GM19328 (cell line): ENCODE data around the gene DCDC2C.

Experiments used
- ATAC-seq: cut with Tn5 transposase; IDR thresholded peaks from one replicate; pipeline ENCODE4 v1.9.1; 2021; ENCODE audit warnings: mild to moderate bottlenecking, moderate library complexity; ENCODE audit not compliant: unreplicated experiment

The DCDC2C gene

DNA sequence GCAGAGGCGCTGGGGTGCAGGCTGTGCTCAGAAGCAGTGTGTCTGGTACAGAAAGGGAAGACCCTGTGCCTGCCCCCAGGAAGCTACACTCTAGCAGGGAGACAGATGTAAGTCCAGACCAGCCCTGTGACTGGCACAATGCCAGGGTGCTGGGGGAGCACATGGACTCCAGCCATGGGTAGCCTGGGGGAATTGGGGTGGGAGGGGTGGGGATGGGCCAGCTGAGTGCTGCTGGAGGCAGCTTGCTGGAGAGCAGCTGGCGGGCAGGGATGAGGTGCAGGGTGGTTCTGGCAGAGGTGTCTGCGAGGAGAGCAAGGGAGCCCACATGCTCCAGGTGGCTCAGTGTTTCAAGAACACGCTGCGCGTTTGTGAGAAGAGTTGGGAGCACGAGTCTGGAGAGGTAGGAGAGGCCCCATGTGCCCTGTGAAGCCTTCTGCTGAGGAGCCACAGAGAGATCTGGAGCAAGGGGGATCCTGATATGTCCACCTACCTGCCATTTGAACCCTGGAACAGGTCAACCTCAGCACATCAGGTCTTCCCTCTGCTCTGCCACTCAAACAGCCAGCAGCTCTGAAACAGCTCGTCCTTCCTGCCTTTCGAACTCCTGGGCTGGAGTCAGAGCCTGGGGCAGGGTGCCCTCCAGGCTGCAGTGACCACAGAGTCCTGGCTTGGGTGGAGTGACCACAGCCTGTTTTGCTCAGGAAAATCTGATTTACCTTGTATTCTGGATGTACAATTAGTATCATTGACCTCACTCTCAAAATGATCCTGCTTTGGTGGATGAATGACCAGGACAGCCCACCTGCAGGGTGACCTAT is 30.3 kb upstream of the DCDC2C start:
- no peak for ATAC-seq

DNA sequence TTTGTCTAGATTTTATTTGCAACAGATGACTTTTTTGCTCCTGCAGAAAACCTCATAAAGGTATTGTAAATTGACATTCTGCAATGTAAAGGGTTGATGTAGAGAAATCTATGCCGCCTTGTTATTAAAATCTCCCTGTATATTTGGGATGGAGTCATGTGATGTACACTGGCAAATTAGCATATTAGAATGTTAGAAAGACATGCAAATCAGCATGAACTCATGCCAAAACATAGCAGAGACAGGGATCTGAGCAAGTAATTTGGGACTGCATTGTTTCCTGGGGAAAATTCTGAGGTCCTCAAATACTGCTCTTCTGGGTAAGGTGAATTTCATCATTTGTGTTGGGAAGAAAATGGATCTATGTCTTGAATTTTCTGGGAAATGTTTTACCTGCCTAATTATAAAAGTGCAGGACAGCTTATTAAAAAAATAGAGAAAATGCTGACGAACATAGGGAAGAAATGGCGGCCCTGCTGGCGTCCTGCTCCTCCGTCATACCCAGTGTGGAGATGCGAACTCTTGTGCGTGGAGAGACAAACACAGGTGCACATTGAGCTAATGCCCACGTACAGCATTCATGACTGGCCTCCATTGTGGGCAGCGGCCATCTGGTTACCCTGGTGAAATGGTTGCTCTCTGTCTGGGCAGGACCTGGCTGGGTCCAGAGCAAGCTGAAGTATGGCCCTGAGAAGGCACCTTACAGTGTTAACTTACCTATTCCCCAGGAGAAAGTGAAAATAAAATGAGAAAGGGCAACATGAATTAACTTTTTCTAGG is 29.1 kb upstream of the DCDC2C start:
- no peak for ATAC-seq

DNA sequence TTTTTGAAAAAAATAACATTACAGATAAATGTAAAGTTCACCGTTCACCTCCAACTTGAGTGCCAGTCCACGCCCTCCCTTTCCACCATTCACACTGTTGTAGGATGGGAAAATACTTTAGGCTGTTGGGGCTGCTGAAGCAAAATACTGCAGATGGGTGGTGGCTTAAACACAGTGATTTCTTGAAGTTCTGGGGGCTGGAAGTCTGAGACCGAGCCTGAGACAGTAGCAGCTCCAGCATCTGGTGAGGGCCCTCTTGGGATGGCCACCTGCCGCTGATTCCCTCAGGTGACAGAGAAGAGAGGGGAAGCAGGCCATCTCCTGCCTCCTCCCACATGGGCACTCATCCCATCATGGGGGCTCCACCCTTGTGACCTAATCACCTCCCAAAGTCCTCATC is 27.7 kb upstream of the DCDC2C start:
- ATAC-seq = no peak

DNA sequence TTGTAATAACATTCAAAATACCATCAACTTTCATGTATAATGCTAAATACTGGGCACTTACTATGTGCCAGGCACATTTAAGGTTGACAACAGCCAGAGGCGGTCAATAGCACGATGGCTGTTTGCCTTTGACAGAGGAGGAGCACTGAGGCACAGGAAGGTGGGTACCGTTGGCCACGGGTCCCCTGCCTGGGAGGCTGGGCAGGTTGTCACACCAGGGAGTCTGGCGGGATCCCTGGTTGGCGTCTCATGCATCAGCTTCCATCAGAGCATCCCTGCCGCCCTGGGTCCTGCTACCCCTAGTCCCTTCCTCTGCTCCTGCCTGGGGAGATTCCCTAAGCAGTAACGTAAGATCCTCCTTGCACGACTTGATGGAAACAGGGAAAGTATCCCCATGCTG is 25.9 kb upstream of the DCDC2C start:
- ATAC-seq = no peak

DNA sequence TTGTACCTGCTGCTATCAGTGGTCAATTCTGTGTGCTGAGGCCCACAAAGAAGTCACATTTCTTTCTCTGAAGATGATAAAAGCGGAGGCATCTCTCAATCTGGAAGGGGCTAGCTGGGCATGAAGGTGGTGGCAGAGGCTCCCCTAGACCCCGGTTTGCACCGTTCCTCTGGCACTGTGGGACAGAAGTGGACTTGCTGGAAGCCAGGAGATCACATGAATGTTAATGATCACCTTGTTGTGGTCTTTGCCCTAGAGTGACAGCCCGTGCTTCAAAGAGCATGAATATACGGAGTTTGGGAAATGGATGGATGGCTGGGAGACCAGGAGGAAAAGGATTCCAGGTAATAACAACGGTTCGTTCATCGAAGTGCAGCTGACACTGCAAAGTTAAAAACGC is 25.2 kb upstream of the DCDC2C start:
- no peak for ATAC-seq

DNA sequence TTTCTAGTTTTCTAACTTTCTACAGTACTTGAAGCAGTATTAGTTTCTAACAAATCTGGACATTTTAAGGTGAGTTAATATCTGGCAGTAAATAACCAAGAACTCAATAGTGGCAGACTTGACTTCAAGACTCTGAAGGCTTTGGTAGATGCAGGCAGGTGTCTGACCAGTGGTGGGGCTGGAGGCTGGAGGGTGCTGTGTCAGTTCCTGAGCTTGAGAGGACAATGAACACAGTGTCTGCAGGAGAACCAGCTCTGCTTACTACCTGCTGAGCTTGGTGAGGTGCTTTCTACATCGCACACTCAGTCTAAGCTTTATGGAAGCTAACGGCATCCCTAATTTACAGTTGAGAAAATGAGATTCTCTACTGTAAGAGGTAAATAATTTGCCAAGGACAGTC is 24.2 kb upstream of the DCDC2C start:
- ATAC-seq = no peak

DNA sequence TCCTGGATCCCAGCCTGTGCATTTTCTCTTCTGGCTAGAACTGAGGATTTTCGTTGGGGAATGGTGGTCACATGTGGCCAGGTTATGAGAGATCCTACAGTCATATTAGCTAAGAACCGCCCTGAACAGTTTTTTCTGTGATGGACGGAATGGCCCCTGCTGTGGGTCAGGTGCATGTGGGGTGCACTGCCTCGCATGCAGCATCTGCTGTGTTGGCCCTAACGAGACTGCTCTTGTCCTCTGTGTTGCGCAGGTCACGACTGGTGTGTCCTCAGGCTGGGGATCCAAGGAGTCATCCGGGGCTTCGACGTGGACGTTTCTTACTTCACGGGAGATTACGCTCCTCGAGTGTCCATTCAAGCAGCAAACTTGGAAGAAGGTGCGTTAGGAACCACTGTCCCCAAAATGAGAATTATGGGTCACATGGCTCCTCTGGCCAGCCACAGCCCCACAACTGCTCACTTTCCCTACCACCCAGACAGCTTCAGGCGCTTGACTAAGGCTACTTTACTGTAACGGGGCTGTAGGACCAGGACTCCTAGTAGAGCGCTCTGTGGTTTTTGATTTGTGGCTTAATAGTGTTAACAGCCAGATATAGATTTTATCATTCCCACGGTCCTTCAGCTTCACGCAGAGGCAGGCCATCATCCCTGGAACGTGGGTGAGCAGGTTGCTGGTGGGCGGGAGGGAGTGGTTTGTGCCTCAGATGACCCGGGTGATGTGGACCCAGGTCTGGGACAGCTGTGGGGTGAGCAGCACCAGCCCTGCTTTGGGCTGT is 23.6 kb upstream of the DCDC2C start:
- ATAC-seq = no peak

DNA sequence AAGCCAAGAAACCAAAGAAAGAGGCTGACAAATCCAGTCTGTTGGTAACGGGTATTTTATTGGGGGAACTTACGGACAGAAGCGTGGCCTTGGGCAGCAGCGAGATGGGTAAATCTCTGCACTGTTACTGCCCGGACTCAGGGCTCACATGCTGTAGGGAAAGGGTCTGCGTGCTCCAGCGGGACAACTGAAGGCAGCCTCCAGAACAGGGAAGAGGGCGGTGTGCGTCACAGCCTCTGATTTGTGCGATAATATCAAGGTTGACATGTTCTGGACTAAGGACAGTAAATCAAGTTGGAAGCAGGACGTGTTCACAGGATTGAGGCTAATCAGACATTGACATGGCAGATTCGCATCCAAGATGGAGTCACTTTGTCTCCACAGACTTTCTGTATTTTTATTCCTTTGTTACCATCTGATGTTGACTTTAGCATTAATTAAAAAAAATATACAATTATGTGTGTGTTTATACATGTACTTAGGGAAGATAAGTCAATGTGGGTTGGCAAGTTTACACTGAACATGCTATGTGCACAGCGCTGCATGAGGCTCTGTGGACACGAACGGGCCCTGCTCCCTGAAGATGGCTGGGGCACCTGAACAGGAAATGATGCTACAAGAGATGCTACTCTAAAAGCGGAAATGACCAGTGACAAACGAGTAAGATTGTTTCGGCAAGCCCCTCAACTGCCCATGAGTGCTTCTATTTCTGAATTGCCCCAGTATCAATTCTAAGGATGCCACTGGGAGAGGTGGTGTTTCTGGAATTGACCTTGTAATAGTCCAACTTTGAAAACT is 22.6 kb upstream of the DCDC2C start:
- ATAC-seq = no peak

DNA sequence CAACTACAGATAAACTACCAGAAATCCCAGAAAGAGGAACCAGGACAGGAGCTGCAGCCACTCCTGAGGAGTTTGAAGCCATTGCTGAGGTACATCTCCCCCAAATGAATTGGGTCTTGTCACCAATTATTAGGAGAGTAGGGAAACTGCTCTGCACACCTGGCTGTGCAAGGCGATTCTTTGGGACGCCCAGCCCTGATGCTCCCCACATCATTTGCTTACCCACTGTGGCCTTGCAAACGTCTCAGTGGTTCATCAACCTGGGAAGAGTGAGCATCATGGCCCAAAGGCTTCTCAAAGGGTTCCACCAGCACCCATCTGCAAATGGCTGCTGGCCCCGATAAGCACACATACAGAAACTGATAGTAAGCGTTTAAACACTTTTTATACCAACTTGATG is 21.8 kb upstream of the DCDC2C start:
- no peak for ATAC-seq

DNA sequence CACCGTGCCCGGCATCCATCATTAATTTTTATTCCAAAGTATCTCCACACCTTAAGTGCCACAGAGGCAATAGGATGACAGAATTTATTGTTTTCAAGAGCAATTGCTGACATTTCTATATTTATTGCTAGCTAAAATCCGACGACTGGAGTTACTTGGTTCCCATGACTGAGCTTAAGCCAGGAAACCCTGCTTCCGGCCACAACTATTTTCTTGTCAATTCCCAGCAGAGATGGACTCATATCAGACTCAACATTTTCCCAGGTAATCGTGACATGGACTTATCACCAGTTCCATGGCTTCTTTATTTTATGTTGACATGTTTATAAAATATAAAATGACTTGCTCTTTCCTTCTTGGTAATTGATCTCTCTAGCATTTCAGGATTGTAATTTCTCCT is 20.6 kb upstream of the DCDC2C start:
- no peak for ATAC-seq

DNA sequence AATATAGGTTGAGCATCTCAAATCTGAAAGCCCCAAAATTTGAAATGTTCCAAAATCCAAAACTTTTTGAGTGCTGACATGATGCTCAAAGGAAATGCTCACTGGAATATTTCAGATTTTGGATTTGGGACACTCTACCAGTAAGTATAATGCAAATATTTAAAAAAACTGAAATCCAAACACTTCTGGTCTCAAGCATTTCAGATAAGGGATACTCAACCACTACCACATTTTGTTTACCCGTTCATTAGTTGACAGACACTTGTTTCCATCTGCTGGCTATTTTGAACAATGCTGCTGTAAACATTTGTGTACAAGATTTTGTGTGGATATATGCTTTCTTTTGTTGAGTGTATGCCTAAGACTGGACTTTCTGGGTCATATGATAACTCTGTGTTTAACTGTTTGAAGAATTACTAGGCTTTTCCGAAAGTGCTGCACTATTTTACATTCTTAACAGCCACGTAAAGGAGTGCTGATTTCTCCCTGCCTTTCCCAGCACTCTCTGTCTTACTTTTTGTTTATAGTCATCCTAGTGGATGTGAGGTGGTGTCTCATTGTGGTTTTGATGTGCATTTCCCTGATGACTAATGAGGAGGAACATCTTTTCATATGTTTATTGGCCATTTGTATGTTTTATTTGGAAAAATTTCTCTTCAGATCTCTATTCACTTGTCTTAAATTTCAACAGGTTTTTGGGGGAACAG is 19.5 kb upstream of the DCDC2C start:
- ATAC-seq = no peak

DNA sequence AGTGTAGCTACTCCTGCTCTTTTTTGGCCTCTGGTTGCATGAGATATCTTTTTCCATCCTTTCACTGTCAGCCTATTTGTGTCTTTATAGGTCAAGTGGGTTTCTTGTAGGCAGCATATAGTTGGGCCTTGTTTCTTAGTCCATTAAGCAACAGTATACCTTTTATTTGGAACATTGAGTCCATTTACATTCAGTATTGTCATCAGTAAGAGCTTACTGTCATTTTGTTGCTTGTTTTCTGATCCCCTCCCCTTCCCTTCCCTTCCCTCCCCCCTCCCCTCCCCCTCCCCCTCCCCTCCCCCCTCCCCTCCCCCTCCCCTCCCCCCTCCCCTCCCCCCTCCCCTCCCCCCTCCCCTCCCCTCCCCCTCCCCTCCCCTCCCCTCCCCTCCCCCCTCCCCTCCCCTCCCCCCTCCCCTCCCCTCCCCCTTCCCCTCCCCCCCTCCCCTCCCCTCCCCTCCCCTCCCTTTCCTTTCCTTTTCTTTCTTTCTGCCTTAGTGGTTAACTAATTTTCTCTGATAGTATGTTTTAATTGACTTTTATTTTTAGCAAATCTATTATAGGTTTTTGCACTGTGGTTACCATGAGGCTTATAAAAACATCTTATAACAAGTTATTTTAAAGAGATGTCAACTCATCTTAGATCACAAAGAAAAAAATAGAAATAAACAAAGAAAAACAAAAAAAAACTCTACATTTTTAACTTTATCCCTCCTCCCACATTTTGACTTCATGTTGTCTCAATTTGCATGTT is 13.2 kb upstream of the DCDC2C start:
- no peak for ATAC-seq

DNA sequence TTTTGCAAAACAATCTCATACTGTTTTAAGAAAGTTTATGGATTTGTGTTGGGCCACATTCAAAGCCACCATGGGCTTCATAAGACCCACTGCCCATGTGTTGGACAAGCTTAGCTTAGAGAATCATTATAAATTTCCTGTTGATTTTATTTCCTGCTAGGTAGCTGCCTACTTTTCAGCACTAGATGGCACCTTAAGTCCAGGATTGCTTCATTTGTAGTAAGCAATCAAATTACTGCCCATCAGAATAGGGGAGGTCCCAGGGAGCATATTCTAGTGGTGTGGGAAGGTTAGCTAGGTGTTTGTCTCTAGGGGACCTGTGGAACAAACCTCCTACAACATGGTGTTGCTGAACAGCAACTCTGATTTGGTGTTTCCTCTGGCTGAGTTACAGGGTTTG is 11.0 kb upstream of the DCDC2C start:
- no peak for ATAC-seq

DNA sequence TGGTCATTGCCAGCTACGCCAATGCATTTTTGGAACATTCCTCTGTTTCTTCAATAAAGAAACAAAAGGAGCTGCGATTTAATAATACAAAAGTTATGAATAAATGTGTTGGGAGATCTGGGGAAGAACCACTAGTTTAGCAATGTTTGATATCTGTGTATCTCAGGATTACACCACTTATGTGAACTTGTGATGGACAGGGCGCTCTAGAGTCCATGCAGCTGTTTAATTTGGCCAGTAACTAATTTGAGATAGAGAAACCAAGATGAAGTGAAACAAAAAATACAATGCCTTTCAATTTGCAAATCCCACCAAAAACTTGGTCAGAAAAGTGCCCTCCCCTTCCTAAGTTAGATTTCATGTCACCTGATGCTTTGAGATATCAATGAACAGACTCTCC is 6.8 kb upstream of the DCDC2C start:
- ATAC-seq = no peak

DNA sequence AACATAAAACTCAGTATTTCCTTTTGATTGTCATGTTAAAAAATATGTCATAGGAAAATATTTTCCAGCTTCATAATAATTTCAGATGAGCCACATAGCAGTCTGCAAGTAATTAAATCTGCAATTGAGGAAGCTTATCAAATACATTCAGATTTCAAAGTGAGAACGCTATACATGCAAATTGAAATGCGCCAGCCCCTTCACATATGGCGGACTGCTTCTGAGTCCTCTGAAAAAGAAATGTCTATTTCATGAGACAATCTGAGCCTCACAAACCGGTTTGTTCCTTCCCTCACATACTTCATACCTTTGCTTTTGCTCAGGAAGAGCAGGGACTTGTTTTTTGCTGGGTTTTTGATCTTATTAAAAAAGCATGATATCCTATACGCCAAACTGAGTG is 2.3 kb upstream of the DCDC2C start:
- no peak for ATAC-seq

DNA sequence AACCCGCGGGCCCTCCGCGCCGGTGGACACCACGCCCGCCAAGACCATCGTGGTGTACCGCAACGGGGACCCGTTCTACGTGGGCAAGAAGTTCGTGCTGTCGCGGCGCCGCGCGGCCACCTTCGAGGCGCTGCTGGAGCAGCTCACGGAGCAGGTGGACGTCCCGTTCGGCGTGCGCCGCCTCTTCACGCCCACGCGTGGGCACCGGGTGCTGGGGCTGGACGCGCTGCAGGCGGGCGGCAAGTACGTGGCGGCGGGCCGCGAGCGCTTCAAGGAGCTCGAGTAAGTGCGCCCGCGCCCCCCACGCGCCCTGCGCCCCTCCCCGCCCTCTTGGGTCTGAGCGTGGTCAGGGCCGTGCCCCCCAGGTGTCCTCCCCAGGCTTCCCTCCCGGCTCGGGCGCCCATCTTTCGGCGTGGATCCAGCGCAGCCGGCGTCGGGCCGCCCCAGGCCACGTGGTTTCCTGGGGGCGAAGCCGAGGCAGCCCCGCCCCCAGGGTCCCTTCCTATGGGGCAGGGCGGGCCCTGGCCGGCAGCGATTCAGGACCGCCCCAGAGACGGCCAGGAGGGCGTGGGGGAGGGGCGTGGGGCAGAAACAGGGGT is 481 bp downstream of the DCDC2C start:
- no peak for ATAC-seq

DNA sequence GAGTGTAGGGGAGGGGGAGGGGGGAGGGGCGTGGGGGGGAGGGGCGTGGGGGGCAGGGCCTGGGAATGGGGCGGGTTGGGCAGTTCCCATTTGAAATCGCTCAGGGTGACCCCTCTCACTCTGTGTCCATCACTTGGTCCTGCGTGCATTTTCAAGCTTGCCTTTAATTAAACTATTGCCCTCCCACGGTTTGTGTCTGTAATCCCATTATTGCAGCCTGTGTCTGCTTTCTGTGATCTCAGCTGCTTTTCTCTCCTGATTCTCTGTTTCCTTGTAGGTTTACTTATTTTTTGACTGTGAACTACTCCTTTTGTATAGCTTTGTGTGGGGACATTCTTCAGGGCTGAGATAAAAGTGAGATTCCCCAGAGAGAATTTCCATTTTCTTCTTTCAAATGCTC is 1.3 kb downstream of the DCDC2C start:
- no peak for ATAC-seq

DNA sequence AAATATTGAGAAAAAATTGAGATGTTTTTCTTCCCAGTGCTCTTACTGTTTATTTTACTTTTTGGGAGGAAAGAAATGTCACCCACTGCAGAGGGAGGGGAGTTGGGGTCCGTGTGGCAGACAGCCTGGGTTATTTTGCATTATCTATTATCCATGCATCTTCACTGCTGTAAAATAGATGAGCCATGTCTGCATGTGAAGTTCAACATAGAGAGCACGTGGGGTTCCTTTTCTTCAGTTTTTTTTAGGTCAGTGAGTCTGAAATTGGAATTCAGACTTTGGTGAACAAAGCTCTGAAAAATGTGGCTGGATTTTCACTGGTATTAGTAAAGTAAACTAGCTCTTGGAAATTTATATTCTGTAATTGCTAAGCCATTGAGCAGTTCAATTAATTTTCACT is 2.4 kb downstream of the DCDC2C start:
- ATAC-seq = no peak

DNA sequence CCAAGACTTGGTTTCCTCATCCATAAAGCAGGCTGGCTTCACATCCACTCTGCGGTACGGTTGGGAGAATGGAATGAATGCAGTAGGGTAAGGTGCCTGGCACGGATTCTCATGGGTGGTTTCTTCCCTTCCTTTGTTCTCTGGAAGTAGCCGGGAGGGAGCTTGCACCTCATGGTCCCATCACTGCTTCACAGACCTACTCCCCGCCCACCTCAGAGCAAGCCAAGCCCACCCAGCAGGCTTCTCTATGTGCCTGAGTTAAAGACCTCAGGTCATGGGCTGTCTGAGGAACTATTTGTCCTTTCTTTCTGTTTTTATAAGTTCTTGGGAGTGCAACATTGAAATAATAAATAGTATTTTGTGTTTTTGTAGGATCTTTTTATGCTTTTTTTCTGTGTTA is 3.5 kb downstream of the DCDC2C start:
- no peak for ATAC-seq
